Left forelimb (tissue), 1 donor: ENCODE results near the gene IFITM2.
A peak's percentile ranks its signal among the peaks of the same experiment; 100 is the strongest.

ENCODE experiments used
- DNase-seq: peaks from one replicate; pipeline ENCODE4 v3.0.0-alpha.2; 2018; ENCODE audit warnings: low spot score

IFITM2 gene

DNA sequence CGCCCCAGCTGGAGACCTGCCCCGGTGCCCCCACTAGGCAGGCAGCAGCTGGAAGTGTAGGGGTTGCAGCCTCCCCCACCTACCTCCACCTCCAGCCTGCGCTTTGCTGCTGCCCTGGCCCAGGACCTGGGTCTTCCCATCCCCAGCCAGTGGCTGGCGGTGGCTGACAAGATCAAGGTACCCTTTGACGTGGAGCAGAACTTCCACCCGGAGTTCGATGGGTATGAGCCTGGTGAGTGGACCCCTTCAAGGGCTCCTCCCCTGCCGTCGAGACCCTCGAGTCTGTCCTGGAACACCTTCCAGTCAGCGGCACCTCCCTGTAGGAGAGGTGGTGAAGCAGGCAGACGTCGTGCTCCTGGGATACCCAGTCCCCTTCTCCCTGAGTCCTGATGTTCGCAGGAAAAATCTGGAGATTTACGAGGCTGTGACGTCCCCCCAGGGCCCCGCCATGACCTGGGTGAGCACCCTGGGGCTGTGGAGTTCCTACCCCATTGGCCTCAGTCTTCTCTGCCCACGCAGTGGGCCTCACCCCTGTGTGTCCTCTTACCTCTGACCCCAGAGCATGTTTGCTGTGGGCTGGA is 14.3 kb upstream of the IFITM2 start:
- peak; percentile 61 for DNase-seq

DNA sequence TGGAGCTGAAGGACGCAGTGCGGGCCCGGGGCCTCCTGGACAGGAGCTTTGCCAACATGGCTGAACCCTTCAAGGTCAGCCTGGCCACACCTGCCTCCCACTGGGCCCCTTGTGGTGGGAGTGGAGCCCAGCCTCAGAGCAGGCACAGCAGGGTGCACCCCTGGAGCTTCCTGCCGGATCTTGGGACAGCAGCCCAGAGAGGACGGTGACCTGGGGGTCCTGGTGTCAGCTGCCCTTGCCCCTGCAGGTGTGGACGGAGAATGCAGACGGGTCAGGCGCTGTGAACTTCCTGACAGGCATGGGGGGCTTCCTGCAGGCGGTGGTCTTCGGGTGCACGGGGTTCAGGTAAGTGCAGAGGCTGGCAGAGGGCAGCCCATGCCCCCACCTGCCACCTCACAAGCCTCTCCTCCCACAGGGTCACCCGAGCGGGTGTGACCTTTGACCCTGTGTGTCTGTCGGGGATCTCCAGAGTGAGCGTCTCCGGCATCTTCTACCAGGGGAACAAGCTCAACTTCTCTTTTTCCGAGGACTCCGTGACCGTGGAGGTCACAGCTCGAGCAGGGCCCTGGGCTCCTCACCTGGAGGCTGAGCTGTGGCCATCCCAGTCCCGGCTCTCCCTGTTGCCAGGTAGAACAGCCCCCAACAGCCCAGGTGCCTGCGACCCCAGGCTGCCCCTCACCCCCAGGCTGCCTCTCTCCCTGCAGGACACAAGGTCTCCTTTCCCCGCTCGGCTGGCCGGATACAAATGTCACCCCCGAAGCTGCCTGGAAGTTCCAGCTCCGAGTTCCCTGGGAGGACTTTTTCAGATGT is 13.6 kb upstream of the IFITM2 start:
- peak; percentile 67 for DNase-seq

DNA sequence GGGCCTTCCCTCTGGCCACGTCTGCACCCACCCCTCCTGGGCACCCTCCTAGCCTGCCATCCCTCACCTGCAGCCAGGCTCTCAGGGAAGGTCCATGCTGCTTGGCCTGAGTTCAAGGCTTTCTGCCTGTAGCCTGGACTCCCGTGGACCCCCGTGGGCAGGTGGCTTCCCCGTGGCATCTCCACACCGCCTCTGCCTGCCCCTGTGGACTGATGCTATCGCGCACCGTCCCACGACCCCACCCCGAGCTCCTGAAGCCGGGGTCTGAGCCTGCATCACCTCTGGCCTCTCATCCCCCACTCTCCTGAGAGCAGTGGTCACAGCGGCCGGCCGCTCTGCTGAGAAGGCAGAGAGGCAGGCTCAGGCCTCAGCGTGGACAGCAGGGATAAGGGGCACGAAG is 12.8 kb upstream of the IFITM2 start:
- peak; percentile 54 for DNase-seq

DNA sequence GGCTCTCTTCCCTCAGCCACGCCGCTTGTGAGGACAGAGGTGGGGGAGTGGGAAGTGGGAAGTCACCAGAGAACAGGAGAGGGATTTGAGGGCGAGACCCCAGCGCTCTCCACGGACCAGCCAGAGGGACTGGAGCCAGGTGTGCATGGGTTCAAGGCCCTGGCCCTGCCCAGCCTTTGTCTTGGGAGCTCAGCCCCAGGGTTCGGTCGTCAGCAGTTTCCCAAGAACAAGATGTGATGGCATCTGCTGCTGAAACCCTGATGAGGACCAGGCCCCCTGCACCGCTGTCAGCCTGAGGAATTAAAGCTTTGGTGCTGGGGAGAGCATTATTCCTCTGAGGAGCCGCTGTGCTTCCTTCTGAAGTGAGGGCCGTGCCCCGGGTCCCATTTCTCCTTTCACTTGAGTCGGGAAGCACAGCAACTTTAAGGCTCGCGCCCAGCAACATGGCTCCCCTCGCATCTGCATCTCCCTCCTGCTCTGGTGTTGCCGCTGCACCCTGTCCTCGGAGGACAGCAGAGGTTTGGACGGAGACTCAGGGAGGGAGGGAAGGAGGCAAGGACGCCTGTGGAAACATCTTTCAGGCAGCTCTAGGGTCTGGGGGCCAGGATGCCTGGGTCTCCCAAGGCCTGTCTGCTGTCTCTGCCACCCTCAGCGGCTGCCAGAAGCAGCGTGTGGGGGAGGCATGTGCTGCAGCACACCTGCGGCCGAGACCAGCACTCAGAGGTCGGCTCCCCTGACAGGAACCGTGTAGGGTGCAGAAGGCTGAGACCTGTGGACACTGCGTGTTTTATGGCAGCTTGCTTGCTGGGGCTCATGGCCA is 12.1 kb upstream of the IFITM2 start:
- no peak for DNase-seq

DNA sequence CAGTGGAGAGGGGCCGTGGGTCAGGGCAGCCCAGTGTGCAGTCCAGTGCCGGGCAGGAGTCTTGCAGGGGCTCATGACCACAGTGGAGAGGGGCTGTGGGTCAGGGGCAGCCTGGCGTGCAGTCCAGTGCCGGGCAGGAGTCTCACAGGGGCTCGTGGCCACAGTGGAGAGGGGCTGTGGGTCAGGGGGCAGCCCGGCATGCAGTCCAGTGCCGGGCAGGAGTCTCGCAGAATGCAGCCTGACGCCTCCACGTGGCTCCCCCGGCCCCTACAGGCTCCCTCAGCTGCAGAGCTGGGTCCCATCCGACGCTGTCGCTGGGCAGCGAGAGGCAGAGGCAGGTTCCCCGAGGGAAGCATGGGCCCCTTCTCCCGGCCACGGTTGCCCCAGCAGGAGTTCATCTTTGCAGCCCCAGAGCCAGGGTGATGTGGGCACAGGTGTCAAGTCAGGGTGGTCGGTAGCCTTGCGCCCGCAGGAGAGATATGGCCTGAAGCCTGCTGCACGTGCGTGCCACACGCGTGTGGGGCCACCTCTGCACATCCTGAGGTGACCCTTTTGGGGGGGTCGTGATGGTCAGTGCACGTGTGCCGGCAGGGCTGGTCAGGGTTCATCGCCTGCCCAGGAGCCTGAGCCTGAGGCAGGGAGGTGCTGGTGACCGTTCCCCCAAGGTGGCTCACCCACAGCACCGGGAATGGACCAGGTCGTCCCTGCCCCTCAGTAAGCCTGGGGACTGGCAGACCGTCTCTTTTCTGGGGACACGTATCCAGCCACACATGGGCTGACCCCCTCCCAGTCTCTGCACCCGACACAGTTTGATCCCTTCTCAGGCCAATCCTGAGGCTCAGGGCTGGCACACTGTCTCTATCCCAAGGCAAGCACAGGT is 11.2 kb upstream of the IFITM2 start:
- peak; percentile 61 for DNase-seq

DNA sequence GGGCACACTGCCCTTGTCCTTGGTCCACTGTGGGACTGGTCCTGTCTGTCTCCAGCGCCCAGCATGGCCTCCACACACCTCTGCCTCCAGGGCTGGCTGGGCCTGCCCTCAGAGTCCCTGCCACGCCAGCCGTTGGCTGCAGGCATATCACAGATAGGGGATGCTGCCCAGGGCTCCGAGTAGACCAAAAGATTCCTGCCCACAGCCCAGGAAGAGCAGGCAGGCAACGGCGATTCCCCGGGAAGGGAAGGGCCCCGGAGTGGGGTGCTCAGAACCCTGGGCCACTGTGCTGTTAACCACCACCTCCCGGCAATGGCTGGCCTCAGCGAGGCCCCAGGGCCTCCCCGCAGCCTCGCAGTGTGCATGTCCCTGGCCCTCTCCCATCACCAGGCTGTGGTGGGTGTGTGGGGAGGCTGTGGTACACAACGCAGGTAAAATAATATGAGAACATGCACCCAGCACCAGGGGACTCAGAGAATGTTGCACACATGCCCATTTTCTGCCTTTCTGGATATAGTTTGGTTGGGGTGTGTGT is 10.5 kb upstream of the IFITM2 start:
- DNase-seq: peak; percentile 62

DNA sequence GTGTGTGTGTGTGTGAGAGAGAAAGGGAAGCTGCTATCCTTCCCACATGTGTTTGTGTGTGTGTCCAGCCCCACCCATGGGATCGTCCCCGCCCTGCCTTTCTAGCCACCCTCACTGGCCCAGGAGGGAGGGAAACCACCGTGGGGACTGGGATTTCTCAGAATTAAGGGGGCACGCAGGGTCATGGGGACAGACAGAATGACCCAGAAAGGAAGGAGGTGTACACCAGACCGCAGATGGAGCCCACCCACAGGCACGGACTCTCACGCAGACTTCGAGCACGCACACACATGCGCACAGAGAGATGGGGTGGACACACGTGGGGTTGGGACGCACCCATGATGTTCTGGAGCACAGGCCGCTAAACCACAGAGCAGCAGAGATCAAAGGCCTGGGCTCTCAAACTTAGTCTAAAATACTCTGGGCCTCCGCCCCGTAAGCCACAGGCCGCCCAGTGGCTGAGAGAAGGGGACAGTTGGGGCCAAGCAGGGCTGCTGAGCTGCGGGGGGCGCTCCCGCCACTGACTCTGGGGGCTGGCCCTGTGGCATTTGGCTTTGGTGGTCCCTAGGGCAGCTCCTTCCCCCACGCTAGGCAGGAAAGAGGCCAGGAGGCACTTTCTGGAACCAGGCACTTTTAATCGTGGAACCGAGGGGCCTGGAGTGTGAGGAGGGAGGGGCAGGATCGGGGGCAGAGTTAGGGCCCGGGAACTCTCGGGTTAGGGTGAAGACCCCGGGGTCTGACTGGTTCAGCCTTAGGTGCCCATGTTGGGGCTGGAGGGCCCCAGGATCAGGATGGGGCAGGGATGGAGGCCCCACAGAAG is 9.8 kb upstream of the IFITM2 start:
- DNase-seq: peak; percentile 65

DNA sequence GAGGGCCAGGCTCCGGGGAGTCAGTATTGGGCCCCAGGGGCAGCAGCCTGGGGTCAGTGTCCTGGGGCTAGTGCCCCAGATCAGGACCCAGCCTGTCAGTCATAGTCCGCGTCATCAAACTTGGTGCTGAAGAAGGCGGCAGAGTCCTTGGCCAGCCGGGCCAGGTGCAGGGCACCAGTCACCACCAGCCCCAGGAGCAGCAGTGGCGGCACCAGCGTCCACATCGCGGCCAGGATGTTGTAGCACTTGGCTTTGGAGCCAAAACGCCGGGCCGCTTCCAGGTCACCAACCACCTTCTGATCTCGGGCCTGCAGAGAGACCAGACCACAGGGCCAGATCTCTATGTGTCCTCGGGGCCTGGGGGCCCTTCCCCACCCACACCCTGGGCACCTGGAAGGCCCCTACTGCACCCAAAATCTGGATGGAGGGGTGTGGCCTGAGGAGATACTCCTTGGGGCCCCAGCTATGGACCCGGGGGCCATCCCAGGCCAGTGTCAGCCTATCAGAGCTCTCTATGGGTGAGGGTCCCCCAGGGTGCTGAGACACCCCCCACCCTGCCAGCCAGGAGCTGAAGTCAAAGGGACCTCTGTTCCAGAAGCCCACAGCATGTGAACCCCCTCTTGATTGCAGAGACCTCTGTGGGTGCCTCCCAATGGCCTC is 9.1 kb upstream of the IFITM2 start:
- peak; percentile 71 for DNase-seq

DNA sequence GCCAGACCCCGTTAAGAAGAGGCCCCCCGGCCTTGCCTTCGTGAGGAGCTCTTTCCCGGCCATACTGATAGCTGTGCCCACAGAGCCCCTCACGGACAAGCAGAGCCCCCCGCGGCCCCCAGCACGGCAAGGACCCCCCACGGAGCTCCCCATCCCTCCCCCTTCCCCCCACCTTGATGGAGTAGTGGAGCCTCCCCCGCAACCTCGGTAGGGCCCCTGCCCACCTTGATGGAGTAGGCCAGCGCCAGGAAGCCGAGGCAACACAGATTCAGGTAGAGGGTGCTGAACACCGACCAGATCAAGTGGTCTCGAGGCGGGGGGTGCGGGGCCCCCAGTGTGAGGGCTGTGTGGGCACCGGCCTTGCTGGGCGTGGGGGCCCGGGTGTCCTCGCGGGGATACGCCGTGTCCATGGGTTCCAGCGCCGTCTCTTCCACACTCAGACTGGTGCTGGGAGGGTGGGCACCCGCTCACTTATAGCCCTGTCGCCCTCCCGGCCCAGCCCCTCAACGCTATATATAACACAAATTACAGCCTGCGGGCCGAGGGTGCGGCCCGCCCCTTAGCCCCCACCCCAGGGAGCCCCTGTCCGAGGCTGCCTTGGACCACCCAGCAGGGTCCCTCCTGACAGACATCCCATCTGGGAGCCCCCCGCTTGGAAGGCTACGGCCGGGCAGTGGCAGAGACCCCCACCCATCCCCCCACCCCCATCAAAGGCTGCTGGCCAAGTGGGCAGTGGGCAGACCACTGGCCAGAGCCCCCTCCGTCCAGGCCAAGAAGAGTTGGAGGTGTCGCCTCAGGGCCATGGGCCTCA is 8.3 kb upstream of the IFITM2 start, which contains the start of gene IFITM5:
Gene IFITM5, minus strand, starts transcription at position 446 of the 811 bp plus-strand sequence. Its CDS starts 36 bp downstream, at position 410.
- no peak for DNase-seq

DNA sequence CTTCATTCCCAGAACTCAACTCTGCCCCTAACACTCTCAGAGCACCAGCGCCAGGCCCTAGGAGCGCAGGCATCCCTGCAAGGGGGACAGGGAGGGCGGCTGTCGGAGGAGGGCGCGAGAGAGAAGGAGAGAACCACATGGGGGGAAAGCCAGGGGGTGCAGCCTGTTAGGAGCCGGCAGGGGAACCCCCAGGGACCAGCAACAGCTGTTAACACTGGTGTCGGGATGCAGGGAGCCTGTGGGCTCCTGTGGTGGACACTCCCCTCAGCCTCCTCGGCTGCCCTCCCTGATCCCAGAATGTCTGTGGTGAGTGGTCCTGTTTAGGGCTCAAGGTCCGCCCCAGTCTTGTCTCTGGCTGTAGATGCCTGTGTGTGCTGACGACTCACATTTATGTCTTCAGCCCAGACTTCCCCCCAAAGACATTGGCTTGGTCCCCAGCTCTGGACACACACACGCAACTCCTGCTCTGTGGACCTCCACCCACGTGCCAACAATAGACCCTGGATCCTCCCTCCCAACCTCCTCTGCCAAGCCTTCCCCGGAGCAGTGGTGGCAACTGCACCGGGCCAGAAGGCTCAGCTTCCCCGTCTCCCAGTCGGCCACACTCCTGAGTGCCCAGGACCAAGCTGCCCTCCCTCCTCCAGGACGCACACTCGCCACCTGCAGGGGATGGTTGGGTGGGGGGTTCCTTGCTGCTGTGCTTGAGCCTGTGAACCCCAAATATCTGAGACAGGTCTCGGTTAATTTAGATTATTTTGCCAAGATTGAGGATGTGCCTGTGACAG is 7.5 kb upstream of the IFITM2 start:
- no peak for DNase-seq

DNA sequence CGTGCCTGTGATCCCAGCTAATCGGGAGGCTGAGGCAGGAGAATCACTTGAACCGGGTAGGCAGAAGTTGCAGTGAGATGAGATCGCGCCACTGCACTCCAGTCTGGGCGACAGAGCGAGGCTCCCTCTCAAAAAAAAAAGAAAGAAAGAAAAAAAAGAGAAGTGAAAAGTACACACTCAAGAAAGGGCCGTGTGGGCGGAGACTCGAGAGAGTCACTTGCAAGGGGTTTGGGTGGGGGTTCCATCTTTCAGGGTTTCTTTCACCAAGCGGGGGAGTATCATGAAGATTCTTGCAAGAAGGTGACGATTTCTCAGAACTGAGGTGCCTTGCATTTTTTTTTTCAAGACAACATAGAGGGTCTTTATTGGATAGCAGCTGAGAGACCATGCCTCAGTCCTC is 4.3 kb upstream of the IFITM2 start:
- DNase-seq: no peak

DNA sequence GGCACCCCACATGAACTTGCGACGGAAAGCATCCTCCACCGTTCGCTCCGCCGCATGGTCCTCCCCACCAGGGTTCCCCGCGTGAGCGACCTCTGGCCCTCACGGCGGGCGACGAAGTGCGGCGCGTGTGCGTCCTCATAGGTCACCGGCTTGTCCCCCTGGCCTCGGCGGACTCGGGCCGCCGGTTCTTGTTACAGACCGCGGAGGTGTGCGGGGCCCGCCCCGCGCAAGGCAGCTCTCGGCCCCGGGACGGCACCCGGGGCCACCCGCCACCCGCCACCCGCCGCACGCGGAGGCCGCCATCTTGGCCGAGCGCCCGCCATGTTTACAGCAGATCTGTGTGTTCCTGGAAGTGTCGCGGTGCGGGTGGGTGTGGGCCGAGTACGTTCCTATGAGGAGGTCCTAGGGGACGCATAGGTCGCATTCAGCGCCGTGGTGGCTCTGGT is 3.5 kb upstream of the IFITM2 start:
- DNase-seq: no peak

DNA sequence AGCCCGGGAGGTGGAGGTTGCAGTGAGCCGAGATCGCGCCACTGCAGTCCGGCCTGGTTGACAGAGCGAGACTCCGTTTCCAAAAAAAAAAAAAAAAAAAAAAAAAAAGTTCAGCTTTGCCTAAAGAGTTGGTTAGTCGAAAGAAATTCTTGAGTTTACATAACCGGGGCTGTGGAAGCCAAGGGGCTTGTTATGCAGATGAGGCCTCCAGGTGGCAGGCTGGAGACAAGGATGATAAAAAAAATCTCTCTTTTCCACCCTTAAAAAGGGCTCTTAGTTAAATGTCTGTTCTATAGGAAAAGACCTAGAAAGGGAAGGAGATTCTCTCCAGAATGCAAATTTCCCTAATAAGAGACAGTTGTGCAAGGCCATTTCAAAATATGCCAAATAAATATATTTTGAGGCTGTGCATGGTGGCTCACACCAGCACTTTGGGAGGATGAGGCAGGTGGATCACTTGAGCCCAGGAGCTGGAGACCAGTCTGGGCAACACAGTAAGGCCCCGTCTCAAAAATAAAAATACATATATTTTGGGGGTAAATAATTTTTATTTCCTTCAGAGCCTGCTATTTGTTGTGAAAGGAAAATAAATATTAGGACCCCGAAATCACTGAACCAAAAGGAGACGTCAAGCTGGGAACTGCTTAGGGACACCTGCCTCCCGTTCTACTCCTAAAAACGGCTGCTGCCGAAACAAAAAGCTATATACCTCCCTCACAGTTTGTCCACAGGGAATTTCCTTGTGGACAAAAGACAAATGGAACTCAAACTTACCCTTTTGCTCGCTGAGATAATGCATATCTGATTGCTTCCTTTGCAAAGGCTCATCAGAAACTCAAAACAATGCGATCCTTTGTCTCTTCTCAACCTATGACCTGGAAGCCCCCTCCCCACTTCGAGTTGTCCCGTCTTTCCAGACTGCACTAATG is 2.4 kb upstream of the IFITM2 start:
- DNase-seq: no peak

DNA sequence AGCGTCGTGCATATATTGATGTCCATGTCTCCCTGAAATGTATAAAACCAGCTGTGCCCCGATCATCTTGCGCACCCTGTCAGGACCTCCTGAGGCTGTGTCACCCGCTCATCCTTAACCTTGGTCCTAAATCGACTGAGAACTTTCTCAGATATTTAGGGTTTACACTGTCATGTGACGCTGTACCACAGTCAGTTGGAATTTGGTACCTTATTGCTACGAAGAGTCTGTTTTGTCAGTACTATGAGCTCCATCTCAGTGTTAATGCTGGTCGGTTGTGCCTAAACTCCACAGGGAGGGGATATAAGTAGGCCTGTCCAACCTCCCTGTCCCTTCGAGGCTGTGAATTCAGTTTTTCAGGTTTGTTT is 1.8 kb upstream of the IFITM2 start:
- DNase-seq: no peak

DNA sequence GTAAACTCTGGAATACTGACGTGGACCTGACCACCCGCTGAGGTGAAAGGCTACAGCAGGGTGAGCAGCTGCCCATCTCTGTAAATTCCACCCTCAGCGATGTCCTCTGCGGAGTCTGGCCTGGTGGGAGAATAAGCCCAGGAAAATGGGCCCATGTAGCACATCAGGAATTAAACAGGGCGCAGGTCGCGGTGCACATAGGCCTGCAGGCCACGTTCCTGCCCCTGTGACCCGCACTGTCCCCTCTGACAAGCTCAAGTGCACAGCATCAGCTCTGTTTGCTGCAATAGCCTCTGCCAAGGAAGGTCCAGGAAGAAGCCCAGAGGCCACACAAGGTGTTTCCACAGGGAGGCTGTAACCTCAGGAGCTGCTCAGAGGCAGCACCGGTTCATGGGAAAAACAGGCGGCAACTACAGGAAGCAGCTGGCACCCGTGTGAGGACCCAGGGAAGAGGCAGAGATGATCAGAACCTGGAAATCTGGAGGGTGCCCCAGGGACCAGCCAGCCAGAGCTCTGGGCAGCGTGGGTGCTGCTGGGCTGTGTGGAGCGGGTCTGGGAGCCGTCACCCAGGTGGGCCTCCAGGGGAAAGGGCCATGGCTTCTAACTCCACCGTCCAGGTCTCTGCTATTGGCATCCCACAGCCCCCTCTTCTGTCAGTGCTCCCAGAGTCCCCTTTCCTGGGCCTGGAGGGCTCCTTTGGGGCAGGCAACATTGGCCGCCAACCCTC is 808 bp upstream of the IFITM2 start:
- DNase-seq: no peak
